GM19025 (cell line): Measurements from ENCODE around the gene MRPS18A.
"Not testable (repeated sequence)": the region's sequence is repeated elsewhere in the genome, so short reads cannot be mapped to it uniquely, and the experiment has no call there.

Experiments
- ATAC-seq: cut with Tn5 transposase; IDR thresholded peaks from one replicate; pipeline ENCODE4 v1.9.1; 2021; ENCODE audit warnings: mild to moderate bottlenecking, low read depth, moderate library complexity; ENCODE audit not compliant: unreplicated experiment

MRPS18A gene

DNA sequence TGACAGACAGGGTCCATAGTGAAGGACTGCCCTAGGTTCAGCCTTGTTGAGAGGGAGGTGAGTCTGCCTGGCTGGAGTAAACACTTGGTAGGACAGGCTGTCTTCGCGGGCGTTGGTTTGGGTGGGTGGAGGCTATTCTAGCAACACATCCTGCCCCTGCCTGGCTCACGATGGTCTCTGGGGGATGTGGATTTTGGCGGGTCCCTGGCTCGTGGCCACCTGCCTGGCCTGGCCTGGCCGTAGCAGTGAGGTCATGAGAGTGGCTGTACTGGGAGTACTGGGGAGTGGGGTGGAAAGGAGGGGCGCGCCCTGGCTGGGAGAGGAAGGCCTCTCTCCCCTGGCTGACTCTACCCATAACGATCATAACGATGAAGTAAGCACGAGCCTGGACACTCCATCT lies 30.2 kb upstream of the MRPS18A start:
- no peak for ATAC-seq

DNA sequence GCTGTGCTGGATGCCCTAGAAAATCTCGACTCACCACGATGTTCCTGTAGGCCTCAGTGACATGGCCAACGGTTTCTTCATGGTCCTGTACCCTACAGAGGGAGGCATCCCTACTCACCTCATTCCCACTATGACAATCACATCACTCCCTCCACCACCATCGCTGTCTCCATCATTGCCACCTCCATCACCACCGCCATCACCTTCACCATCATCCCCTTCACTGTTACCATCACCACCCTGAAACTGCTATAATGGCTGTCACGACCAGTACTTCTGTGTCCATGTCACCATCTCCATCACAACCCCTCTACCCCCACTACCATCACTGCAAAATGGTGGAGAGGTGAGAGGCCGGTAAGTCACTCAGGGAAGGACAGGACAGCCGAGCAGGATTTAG lies 29.8 kb upstream of the MRPS18A start:
- ATAC-seq, result no peak

DNA sequence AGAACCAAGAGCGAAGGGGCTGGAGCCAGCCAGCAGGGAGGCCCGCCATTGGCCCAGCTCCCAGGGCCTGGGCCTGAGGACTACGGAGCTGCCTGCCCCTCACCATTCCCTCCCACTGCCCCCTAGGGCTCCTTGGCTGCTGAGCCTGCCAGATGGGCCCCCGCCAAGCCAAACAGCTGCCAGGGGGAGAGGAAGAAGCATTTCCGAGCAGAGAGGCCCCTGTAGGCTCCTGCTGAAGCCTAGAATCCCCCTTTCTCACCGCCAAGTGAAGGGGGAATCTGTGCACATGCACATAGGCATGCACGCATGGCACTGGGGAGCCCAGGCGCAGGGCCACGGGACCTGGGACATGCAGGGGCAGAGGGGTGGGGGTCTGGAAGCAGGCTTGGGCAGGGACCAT lies 28.5 kb upstream of the MRPS18A start:
- no peak for ATAC-seq

DNA sequence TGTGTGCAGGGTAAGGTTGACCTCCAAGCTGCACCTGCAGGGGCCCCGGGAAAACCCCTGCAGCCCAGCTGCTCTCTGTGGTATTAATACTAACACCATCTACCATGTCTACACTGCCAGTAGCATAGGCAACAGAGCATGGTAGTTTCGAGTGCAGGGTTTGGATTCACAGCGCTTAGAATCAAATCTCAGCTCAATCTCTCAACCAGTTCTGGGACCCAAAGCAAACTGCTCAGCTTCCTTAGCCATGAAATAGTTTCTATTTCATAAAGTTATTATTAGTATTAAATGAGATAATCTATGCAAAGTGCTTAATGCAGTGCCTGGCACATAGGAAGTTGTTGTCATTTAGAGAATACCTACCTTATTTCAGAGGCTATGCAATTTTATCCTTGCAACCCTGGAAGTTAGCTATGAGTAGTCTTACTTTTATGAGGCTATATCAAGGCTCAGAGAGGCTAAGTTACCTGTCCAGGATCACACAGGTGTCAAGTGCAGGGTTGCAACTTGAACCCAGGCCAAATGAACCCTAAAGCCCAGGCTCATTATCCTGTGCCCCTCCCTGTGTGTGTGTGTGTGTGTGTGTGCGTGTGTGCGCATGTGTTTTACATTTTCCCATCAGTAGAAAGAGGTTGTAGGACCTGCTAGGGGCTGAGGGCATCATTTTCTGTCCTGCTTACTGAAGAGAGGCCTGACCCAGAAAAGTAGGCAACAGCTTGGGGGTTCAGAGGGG lies 27.6 kb upstream of the MRPS18A start:
- peak; percentile 94 for ATAC-seq

DNA sequence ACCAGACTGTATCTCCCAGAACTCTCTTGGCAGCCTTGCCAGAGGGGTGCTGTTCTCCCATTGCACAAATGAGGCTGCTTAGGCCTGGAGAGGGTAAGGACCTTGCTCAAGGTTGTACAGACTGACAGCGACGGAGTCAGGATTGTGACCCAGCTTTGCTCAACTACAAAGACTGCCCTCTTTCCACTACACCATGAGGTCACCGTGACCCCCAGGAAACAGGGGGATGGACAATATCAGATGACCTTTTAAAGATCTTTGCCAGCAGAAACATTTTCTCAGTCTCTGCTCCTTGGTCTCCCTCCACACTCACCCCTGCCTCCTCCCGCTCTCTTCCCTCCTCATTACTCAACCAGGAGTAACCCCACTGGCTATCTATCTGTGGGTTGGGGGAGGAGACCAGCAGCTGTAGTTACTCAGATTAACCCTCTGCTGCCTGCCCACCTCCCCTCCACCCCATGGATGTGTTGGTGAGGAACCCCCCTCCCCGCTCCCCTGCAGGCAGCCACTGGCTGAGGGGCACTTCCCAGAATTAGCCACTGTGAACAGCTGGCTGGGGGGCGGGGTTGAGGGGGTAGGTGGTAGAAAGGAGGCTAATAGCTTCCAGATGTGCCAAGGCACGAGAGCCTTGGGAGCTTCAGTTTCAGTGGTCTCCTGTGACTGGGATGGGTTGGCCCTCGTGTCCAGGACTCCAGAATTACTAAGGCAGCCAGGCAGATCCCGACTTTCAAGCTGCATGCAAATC lies 26.9 kb upstream of the MRPS18A start:
- peak; percentile 19 for ATAC-seq

DNA sequence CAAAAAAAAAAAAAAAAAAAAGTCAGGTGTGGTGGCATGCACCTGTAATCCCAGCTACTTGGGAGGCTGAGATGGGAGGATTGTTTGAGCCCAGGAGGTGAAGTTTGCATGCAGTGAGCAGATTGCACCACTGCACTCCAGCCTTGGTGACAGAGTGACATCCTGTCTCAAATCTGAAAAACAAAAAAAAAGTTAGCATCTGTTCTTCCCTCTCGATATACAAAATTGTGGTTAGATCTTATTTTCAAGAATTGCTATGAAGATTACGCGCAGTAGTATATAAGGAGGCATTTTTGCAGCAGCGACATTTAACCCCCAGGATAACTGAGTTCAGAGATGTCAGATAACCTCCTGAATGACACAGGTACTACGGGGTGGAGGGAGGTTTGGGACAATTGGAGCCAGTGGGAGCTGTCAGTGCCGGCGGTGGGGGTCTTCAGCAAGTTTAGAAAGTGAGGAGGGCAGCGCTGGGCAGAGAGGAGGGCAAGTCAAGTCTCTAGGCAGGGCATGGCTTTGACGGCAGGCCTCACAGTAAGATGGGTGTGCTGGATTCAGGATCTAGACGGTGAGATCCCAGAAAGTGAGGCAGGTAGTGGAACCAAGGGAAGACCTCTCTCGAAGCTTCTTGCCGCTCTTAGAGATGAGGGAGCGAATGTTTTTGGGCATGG lies 26.2 kb upstream of the MRPS18A start:
- no peak for ATAC-seq

DNA sequence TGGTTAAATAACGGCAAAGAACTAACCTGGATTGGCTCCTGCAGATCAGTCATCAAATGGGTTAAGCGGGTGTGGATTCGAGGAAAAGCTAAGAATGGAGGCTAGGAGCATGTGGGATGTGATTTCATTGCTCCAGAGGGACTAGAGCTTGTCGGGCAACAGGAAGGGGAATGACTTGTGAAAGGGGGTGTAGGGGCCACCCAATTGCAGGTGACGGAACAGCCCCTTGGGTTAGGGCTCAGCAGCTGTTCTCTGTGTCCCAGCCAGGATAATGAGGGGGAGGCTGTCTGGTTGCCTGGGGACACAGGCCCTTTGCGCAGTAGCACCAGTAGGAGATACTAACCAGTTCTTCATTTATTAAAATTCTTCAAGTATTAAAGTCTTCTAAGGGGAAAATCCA lies 25.0 kb upstream of the MRPS18A start:
- no peak for ATAC-seq

DNA sequence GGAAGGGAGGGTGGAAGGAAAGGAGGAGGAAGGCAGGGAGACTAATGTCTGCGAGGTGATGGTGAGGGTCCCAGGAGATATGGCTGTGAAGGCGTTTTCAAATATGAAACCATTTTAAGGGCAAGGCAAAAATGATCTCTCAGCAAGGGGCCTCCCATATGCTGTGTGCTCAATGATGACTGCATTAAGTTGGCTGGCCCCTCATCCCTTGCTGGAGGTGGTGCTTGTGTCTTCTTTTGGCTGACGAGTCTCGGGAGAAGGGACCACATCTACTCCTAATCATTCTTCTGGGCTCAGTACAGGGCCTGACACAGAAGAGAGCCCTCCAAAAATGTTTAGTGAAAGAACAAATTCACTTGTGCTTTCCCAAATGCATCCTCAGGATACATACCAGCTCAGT lies 23.0 kb upstream of the MRPS18A start:
- ATAC-seq, result no peak

DNA sequence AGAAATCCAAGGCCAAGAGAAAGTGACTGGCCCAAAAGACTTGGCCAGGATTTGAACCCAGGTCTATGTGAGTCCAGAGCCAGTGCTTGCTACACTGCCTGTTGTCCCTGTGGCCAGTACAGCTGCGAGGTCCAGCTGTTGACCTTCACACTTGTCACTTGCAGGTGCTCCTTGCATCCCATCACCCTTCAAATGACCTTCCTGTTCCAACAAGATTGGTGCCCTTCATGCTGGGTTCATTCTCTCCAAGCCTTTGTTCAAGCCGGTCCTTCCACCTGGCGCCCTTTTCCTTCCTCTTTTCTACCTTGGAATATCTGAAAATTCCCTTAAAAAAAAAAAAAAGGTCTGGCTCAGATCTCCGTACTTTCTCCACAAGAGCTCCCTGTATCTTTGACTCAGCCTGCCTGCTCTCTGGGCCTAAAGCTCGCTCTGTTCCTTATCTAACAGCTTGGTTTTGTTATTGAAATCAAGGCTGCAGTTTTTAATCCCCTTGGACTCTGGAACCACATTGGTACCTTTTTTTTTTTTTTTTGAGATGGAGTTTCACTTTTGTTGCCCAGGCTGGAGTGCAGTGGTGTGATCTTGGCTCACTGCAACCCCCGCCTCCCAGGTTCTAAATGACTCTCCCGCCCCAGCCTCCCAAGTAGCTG lies 22.2 kb upstream of the MRPS18A start:
- ATAC-seq, result no peak

DNA sequence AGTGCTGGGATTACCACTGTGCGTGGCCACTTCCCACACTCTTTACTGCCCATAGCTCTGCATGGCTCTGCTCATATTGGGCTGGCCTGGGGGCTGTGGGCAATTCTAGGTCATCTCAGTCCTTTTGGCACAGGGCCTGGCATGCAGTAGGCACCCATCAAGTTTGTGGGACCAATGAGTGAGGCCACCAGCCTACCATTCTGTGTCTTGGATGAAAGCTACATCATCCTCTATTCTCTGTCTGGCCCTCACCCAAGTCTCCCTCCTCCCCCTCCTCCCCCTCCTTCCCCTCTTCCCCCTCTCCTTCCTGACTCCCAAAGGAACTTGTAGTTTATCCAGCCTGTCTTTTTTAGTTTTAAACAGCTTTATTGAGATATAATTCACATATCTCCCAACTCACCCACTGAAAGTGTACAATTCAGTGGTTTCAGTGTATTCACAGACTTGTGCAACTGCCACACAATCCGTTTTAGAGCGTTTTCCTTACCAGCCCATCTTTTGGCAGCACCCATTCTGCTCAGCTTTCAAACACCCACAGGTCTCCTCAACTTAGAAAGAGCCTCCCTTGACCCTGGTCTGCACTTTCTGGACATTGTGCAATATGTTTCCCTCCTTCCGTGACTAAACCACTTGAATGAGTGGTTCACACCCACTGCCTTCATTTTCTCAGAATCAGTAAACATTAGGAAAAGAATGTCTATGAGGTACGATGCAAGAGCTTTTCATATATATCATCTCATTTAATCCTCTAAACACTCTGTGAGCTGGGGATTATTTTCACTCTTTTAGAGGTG lies 21.5 kb upstream of the MRPS18A start:
- ATAC-seq, result no peak

DNA sequence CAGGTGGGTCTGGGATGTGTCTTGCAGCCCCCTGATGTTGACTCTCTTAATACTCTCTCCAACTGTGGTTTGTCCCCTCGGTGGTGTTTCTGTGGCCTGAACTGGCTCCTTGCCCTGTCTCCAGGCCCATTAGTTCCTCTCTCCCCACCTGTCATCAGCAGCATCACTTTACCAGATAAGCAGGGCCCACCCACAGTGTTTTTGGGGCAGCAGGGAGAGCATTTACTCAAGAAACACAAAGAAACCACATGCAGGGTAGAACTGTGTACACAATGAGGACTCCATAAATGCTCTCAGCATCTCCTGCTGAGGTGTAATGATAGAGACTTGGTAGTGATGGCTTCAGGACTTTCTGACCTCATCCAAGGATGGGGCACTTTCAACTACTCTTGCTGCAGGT lies 20.2 kb upstream of the MRPS18A start:
- no peak for ATAC-seq

DNA sequence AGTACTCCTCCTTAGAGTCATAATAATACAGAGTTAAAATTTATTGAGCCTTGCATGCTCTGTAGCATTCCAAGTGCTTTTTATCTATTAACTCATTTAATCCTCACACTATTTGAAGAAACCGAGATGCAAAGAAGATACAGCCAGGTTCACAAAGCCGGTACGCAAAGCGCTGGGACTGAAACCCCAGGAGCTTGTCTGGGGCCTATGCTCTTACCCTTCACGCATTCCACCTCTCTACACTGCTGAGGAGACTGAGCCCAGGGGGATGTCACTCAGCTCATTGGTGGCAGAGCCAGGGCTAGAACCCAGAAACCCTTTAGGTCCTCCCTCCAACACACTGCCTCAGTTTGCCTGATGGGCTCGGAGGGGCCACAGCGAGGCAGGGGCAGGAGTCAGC lies 19.7 kb upstream of the MRPS18A start:
- no peak for ATAC-seq

DNA sequence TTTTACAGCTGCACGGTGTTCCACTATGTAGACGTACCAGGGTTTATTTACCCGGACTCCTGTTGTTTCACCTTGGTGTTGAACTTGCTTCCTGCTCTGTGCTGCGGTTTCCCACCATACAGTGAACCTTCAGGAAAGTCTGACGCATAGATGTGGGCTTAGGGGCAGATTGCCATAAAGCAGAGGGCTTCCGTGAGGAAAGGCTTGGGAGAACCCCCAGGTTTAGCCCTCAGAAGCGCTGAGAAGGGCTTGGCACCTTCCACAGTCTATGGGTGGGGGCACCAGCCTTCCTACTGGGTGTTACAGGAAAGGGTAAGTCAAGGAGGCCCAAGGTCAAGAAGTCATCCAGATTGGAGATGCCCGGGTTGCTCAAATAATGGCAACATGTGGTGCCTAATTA lies 19.2 kb upstream of the MRPS18A start:
- ATAC-seq, result no peak

DNA sequence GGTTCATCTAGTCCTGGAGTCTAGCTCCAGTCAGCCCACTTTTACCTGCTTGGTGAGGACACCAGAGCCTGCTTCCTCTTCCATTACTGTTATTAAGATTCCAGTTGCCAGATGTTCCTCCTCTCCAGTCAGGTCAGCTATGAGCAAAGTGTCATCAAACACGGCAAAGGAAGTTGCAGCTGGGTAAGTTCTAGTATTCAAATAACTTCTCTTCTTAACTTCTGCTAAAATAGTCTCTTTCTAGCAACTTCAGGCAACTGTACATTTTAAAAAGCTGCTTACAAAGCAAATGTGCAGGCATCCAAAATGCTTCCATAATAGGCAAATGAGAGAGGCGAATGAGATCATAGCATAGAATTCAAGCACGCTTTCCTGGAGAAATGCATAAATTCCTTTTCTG lies 18.4 kb upstream of the MRPS18A start:
- ATAC-seq, result no peak

DNA sequence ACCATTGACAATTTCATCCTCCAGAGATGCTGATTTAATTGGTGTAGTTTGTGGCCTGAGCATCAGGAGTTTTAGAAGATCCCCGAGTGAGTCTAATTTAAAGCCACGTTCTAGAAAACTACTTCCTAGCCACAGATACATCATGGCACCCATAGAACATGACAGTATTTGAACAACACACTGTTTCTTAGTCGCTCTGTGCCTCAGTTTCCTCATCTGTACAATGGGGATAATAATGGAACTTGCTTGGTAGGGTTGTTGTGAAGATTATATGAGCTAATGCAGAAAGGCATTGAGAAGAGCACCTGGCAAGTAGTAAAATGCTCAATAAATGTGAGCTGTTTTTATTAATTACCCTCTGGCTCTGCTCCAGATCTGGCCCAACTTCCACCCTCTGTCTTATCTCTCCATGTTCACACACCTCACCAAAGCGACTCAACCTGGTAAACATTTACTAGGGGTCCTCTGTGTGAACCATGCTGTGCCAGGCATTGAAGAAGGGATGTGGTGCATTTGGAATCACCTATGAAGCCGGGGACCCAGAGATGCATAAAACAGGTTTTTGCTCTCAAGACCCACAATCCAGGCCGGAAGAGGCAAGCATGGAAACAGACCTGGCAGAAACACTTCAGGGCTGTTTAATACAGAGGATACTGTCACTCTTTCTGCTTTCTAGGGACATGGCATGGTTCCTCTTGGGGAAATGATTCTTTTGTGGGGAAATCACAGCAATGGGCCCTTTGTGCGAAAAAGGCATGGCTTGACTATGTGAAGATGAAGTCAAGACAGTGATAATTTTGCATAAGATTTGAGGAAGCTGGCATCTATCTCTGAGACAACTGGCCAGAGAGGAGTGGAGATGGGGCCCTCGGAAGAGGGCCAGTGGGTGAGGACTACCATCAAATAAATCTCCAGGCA lies 16.2 kb upstream of the MRPS18A start:
- no peak for ATAC-seq

DNA sequence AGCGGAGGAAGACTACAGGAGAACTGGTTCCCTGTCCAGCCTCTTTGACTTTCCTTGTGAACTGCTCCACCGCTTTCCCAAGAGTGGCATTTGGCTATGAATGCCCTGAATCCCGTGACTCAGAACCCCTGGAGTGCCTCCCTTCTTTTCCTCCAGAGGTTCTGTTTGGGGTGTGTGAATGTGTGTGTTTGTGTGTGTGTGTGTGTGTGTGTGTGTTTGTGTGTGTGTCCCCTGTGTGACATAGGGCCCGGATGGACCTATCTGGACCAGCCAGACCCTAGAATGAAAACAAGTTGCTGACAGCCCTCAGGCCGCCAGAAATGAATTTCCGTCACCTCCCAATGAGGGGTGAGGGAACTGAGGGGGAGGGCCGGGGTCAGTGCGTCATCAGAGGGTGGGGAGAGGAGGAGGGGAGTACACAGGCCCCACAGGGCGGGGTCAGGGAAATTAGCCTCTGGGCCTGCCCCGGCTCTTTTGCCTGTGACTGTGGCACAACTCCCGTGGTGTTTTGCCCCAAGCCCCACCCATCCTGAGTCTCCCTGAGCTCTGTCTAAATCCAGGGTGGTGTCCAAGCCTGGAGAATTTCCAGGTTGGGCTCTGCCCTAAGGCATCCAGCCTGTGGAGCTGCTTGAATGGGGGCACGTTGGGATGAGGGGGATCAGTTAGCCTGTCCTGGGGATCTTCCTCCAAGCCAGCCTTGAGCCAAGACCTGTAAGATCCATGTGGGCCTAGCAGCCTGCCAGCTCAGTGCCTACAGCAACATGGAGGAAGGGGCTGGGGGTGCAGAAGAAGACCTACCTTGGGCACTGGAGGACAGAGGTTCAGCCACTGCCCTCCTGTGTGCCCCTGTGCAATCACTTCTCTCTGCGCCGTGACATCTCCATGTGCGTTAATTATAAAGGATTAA lies 15.2 kb upstream of the MRPS18A start:
- ATAC-seq, result peak; percentile 55

DNA sequence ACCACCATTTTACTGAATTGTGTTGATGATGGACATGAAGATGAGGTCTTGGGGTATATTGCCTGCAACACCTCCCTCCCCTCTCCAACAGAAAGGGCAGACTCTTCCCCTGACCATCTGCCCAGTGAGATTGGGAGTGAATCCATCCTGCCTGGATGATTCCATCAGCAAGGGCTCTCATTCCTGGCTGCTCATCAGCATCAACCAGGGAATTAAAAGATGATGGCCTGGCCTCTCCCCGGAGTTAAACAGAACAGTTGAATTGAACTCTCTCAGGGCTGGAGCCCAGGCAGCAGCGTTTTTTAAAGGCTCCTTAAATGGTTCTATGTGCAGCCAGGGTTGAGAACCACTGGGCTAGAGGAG lies 14.6 kb upstream of the MRPS18A start:
- no peak for ATAC-seq

DNA sequence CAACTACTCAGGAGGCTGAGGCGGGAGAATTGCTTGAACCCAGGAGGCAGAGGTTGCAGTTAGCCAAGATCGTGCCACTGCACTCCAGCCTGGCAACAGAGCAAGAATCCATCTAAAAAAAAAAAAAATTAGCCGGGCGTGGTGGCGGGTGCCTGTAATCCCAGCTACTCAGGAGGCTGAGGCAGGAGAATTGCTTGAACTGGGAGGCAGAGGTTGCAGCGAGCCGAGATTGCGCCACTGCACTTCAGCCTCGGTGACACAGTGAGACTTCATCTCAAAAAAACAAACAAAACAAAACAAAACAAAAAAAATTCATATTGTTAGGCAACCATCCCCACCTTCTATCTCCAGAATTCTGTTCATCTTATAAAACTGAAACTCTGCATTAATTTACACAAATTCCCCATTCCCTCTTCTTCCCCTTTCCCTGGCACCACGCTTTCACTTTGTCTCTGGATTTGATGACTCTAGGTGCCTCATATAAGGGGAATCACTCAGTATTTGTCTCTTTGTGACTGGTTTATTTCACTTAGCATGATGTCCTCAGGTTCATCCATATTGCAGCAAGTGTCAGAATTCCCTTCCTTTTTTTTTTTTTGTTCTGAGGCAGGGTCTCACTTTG lies 13.5 kb upstream of the MRPS18A start:
- ATAC-seq, result not testable (repeated sequence)
